SU-DHL-6 (cell line): ENCODE measurements around the gene ATP6V0D1.

Experiments
- H2AFZ ChIP-seq: fragments of 200-600 bp; sonication (generic); 2 replicates; pipeline ENCODE4 v1.6.1; 2014; ENCODE audit warnings: low read depth, mild to moderate bottlenecking, moderate library complexity, mixed read lengths, antibody characterized with exemption, low read length; ENCODE audit not compliant: severe bottlenecking
- H3F3A ChIP-seq: fragments of 200-600 bp; shearing (Covaris generic); 2 replicates; pipeline ENCODE4 v1.6.0; 2016; ENCODE audit warnings: antibody characterized with exemption, mild to moderate bottlenecking; ENCODE audit not compliant: insufficient read depth
- H3K27ac ChIP-seq: fragments of 200-600 bp; sonication (generic); 2 replicates; pipeline ENCODE4 v1.5.1; 2016; ENCODE audit warnings: low read depth, mild to moderate bottlenecking, low read length, moderate library complexity, mixed read lengths
- H3K27me3 ChIP-seq: fragments of 200-600 bp; sonication (generic), shearing (Covaris generic); 2 replicates; pipeline ENCODE4 v1.6.0; 2014; ENCODE audit warnings: mild to moderate bottlenecking, low read length
- H3K36me3 ChIP-seq: fragments of 200-600 bp; sonication (generic); 2 replicates; pipeline ENCODE4 v1.6.1; 2014; ENCODE audit warnings: mild to moderate bottlenecking, low read length, mixed read lengths
- H3K4me2 ChIP-seq: fragments of 300-600, 200-600 bp; shearing (Covaris generic), sonication (generic); 2 replicates; pipeline ENCODE4 v1.6.0; 2014; ENCODE audit warnings: low read length, low read depth, mild to moderate bottlenecking; ENCODE audit not compliant: poor library complexity, severe bottlenecking
- H3K4me3 ChIP-seq: fragments of 200-600 bp; sonication (generic); 2 replicates; pipeline ENCODE4 v1.5.1; 2014; ENCODE audit warnings: antibody characterized with exemption, low read length, mild to moderate bottlenecking, mixed read lengths; ENCODE audit not compliant: insufficient read depth, poor library complexity, severe bottlenecking
- H3K79me2 ChIP-seq: fragments of 200-600 bp; sonication (generic); 2 replicates; pipeline ENCODE4 v1.6.1; 2014; ENCODE audit warnings: mild to moderate bottlenecking, low read length, moderate library complexity; ENCODE audit not compliant: insufficient read depth
- H3K9ac ChIP-seq: fragments of 200-600 bp; sonication (generic); 2 replicates; pipeline ENCODE4 v1.7.0; 2014; ENCODE audit warnings: mild to moderate bottlenecking, low read length
- H3K9me2 ChIP-seq: fragments of 200-600 bp; sonication (generic); replicated peaks from 2 replicates; pipeline ENCODE4 v1.6.1; 2014; ENCODE audit warnings: low read length; ENCODE audit not compliant: insufficient read depth
- H3K9me3 ChIP-seq: fragments of 200-600 bp; sonication (generic); 2 replicates; pipeline ENCODE4 v1.6.1; 2014; ENCODE audit warnings: low read length, mixed read lengths; ENCODE audit not compliant: insufficient read depth
- H4K20me1 ChIP-seq: fragments of 200-600 bp; sonication (generic); 2 replicates; pipeline ENCODE4 v1.6.1; 2014; ENCODE audit warnings: low read depth, mild to moderate bottlenecking, antibody characterized with exemption, low read length, moderate library complexity, mixed read lengths
- CTCF ChIP-seq: fragments of 200-600 bp; sonication (generic); IDR thresholded peaks from one replicate; pipeline ENCODE4 v1.5.1; 2017; ENCODE audit warnings: antibody characterized with exemption, mild to moderate bottlenecking, low read length, moderate library complexity; ENCODE audit not compliant: insufficient read depth, poor library complexity, severe bottlenecking
- EZH2phosphoT487 ChIP-seq: fragments of 200-600 bp; sonication (generic), shearing (Covaris generic); conservative IDR thresholded peaks from 2 replicates; pipeline ENCODE4 v1.6.1; 2018; ENCODE audit warnings: mild to moderate bottlenecking, antibody characterized with exemption, low read length, moderate library complexity, mixed read lengths

The ATP6V0D1 gene

GRCh38 chr16:67413978-67414911 is 66.7 kb downstream of the ATP6V0D1 start:
- Histone ChIP-seq H3K9me3 (no peaks in the 10 kb centered on the region), H3K9me2 (no peaks in the 10 kb centered on the region), H3K4me2 (no peak overlapping the region), H4K20me1 (no peaks in the 10 kb centered on the region), H3K79me2 (no peaks in the 10 kb centered on the region), H3K27me3 (no peaks in the 10 kb centered on the region), H3K36me3 (no peaks in the 10 kb centered on the region), H3K4me3 (no peak overlapping the region), H3K27ac (no peak overlapping the region), H2AFZ (no peak overlapping the region), H3K9ac (no peak overlapping the region), H3F3A (no peaks in the 10 kb centered on the region)
- no peak for TF ChIP-seq CTCF
- no peak for TF ChIP-seq EZH2phosphoT487

- Histone ChIP-seq H3K36me3 (no peaks in the 10 kb centered on the region), H3K79me2 (no peaks in the 10 kb centered on the region), H2AFZ (no peak overlapping the region), H3F3A (no peaks in the 10 kb centered on the region), H4K20me1 (no peaks in the 10 kb centered on the region), H3K9me2 (no peaks in the 10 kb centered on the region), H3K4me3 (no peak overlapping the region), H3K4me2 (no peak overlapping the region), H3K27ac (no peak overlapping the region), H3K9ac (no peak overlapping the region), H3K9me3 (no peaks in the 10 kb centered on the region), H3K27me3 (no peaks in the 10 kb centered on the region)
- TF ChIP-seq EZH2phosphoT487 (no peak), CTCF (no peak)
Measured at GRCh38 chr16:67412294-67412693, 68.7 kb downstream of the ATP6V0D1 start.

- H3K27ac ChIP-seq: no peak overlapping the region
- no peaks in the 10 kb centered on the region for H3K9me2 ChIP-seq
- no peaks in the 10 kb centered on the region for H3K79me2 ChIP-seq
- H3K9me3 ChIP-seq: no peaks in the 10 kb centered on the region
- no peaks in the 10 kb centered on the region for H3F3A ChIP-seq
- H3K4me2 ChIP-seq: no peak overlapping the region
- TF ChIP-seq EZH2phosphoT487 (no peak), CTCF (no peak)
- no peak overlapping the region for H3K4me3 ChIP-seq
- H4K20me1 ChIP-seq: no peaks in the 10 kb centered on the region
- no peaks in the 10 kb centered on the region for H3K36me3 ChIP-seq
- no peak overlapping the region for H2AFZ ChIP-seq
- H3K27me3 ChIP-seq: no peaks in the 10 kb centered on the region
- no peak overlapping the region for H3K9ac ChIP-seq
Measured at GRCh38 chr16:67411339-67411738, 69.6 kb downstream of the ATP6V0D1 start.
